Smooth muscle cell (in vitro differentiated cells): ENCODE measurements around the gene SIX3. TPM values are rescaled to one million over a fixed set of nuclear protein-coding genes. Genes with fewer than 3 reads are reported as not detected.

ENCODE experiments used
- DNase-seq: peaks from one replicate; lab custom pipeline; 2025; ENCODE audit not compliant: unreplicated experiment; lab: John Stamatoyannopoulos, UW
- H2AFZ ChIP-seq: fragments of 200-600 bp; sonication (generic); 2 replicates; pipeline ENCODE4 v1.6.0; 2016; ENCODE audit warnings: antibody characterized with exemption, low read depth, mild to moderate bottlenecking
- H3F3A ChIP-seq: fragments of 200-600 bp; sonication (generic); 2 replicates; pipeline ENCODE4 v1.6.0; 2017; ENCODE audit warnings: antibody characterized with exemption, low read depth
- H3K27ac ChIP-seq: fragments of 200-600 bp; sonication (generic); 2 replicates; pipeline ENCODE4 v1.5.1; 2016; ENCODE audit warnings: low read depth, mild to moderate bottlenecking
- H3K27me3 ChIP-seq: fragments of 200-600 bp; sonication (generic); 2 replicates; pipeline ENCODE4 v1.6.1; 2016; ENCODE audit warnings: low read depth, mild to moderate bottlenecking
- H3K36me3 ChIP-seq: fragments of 200-600 bp; sonication (generic); 2 replicates; pipeline ENCODE4 v1.5.1; 2016; ENCODE audit warnings: low read depth
- H3K4me1 ChIP-seq: fragments of 200-600 bp; sonication (generic); 2 replicates; pipeline ENCODE4 v1.5.1; 2016; ENCODE audit warnings: low read depth
- H3K4me2 ChIP-seq: fragments of 200-600 bp; sonication (generic); 2 replicates; pipeline ENCODE4 v1.6.0; 2016; ENCODE audit warnings: mild to moderate bottlenecking
- H3K4me3 ChIP-seq: fragments of 200-600 bp; sonication (generic); 2 replicates; pipeline ENCODE4 v1.5.1; 2016; ENCODE audit warnings: mild to moderate bottlenecking
- H3K79me2 ChIP-seq: fragments of 200-600 bp; sonication (generic); 2 replicates; pipeline ENCODE4 v1.6.0; 2016; ENCODE audit warnings: low read depth, mild to moderate bottlenecking
- H3K9ac ChIP-seq: fragments of 200-600 bp; sonication (generic); 2 replicates; pipeline ENCODE4 v1.6.0; 2016; ENCODE audit warnings: low read depth
- H3K9me3 ChIP-seq: fragments of 200-600 bp; sonication (generic); replicated peaks from 2 replicates; pipeline ENCODE4 v1.5.1; 2016; ENCODE audit warnings: low read depth
- H4K20me1 ChIP-seq: fragments of 200-600 bp; sonication (generic); 2 replicates; pipeline ENCODE4 v1.6.0; 2016; ENCODE audit warnings: low read depth
- WGBS: methylation state at CpG from one replicate; pipeline ENCODE4 v1.1.7; 2016; ENCODE audit warnings: low lambda C conversion rate; 5-methylcytosine and 5-hydroxymethylcytosine counted together
- polyA plus RNA-seq: library from polyadenylated mRNA; unstranded; fragments of >200 nt; fragmentation: Nextera tagmentation; extraction: Ambion mirVana; gene quantifications from 2 replicates; pipeline ENCODE4 v1.2.1, GENCODE V29; 2016
- total RNA-seq: library from RNA; depleted of rRNA; stranded (reverse); fragments of >200 nt; gene quantifications from 2 replicates; pipeline ENCODE4 v1.2.3, GENCODE V29; 2014
- TF ChIP-seq, protein P1 (sequence below): fragments of 200-600 bp; sonication (generic); IDR thresholded peaks from 2 replicates; pipeline ENCODE4 v1.5.1; 2017; ENCODE audit warnings: borderline replicate concordance, mild to moderate bottlenecking, antibody characterized with exemption; ENCODE audit not compliant: insufficient read depth, poor library complexity, severe bottlenecking

The SIX3 gene
- total and polyA plus RNA-seq, 2 experiments from 2014 or later: not detected

DNA sequence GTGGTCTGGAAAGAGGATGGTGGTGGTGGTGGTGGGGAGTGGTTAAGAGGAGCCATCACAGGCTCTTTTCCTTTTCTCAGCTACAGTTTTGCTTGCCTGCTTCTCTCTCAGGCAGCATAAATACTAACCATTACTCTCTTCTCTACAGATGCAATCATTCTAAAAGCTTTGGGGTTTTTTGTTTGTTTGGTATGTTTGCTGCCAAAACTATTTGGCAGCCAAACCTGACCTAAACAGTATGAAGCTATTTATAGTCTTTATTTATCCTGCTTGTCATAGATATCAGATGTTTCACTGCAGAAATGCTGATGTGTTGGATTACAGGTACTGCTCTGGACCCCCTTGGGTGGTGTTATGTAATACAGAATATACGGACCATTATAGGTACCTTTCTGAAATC lies 15.3 kb downstream of the SIX3 start:
- no peaks in the 10 kb centered on the region for H3K79me2 ChIP-seq
- no peak overlapping the region for H2AFZ ChIP-seq
- peaks cover 28% of the 10 kb centered on the region for H3K4me1 ChIP-seq
- H3K27me3 ChIP-seq: peaks cover 66% of the 10 kb centered on the region
- no peaks in the 10 kb centered on the region for H3F3A ChIP-seq
- H4K20me1 ChIP-seq: no peaks in the 10 kb centered on the region
- no peak overlapping the region for H3K27ac ChIP-seq
- H3K9me3 ChIP-seq: no peaks in the 10 kb centered on the region
- DNase-seq: no peak
- WGBS: 91% methylated on average over 1 of the region's 1 CpG
- no peaks in the 10 kb centered on the region for H3K36me3 ChIP-seq
- H3K4me2 ChIP-seq: no peak overlapping the region
- no peak overlapping the region for H3K9ac ChIP-seq
- no peak overlapping the region for H3K4me3 ChIP-seq
- TF ChIP-seq, protein P1, sequence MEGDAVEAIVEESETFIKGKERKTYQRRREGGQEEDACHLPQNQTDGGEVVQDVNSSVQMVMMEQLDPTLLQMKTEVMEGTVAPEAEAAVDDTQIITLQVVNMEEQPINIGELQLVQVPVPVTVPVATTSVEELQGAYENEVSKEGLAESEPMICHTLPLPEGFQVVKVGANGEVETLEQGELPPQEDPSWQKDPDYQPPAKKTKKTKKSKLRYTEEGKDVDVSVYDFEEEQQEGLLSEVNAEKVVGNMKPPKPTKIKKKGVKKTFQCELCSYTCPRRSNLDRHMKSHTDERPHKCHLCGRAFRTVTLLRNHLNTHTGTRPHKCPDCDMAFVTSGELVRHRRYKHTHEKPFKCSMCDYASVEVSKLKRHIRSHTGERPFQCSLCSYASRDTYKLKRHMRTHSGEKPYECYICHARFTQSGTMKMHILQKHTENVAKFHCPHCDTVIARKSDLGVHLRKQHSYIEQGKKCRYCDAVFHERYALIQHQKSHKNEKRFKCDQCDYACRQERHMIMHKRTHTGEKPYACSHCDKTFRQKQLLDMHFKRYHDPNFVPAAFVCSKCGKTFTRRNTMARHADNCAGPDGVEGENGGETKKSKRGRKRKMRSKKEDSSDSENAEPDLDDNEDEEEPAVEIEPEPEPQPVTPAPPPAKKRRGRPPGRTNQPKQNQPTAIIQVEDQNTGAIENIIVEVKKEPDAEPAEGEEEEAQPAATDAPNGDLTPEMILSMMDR: no peak

DNA sequence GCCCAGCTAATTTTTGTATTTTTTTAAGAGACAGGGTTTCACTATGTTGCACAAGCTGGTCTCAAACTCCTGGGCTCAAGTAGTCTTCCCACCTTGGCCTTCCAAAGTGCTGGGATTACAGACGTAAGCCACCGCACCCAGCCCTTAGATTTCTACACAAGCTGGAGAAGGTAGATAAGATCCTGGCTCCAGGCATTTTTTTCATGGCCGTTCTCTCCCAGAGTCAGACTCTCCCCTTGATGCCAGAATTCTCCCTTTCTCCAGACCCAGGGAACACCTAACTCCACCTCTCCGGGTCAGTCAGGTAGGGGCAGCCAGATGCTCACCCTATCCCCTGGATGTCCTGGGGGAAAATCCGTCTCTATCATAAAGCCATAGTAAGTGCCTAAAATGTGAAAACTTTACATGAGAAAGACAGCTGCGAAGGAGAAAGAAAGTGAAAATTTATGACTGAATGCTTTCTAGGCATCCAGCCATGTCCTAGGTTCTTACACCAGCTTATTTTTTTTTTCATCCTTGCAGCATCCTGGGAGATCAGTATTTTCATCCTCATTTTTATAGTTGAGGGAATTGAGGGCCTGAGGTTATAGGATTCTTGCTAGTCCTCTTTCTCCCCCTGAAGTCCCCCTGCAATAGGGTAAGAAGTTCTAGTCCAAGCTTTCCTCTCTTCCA lies 16.3 kb downstream of the SIX3 start:
- no peak overlapping the region for H3K9ac ChIP-seq
- WGBS: 75% methylated on average over 6 of the region's 6 CpGs
- TF ChIP-seq, protein P1: no peak

DNA sequence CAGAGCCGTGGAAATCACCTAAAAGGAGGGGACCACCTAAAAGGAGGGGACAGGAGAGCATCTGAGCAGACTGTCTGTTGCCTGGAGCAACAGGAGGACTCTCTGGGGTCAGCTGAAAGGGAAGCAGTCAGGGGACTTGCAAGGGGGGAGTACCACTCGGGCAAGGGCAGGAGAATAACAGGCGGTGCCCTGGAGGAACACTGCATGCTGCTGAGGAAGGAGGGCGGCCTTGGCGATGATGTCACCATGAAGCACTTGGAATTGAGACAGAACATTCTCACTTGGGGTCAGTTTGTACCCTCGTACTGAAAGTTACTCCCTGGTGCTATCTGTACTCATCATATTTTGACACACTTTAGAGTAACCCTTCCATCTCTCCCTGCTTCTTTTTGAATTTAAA lies 18.4 kb downstream of the SIX3 start:
- H3K79me2 ChIP-seq: no peaks in the 10 kb centered on the region
- H3K9me3 ChIP-seq: no peaks in the 10 kb centered on the region
- no peak overlapping the region for H3K4me3 ChIP-seq
- H3K36me3 ChIP-seq: no peaks in the 10 kb centered on the region
- H2AFZ ChIP-seq: no peak overlapping the region
- H3K4me1 ChIP-seq: peaks cover 7% of the 10 kb centered on the region
- 87% methylated on average over 6 of the region's 6 CpGs for WGBS
- TF ChIP-seq, protein P1: no peak
- no peaks in the 10 kb centered on the region for H4K20me1 ChIP-seq
- no peak overlapping the region for H3K9ac ChIP-seq
- no peaks in the 10 kb centered on the region for H3F3A ChIP-seq
- H3K4me2 ChIP-seq: no peak overlapping the region
- DNase-seq: no peak
- H3K27me3 ChIP-seq: peaks cover 64% of the 10 kb centered on the region
- no peak overlapping the region for H3K27ac ChIP-seq

More for the DNA sequence above, 16.3 kb downstream of the SIX3 start:
- Histone ChIP-seq H3K4me1 (peaks cover 18% of the 10 kb centered on the region), H3K36me3 (no peaks in the 10 kb centered on the region), H3K79me2 (no peaks in the 10 kb centered on the region), H3K4me2 (no peak overlapping the region), H3K4me3 (no peak overlapping the region), H3F3A (no peaks in the 10 kb centered on the region), H2AFZ (no peak overlapping the region), H3K27ac (no peak overlapping the region), H3K9me3 (no peaks in the 10 kb centered on the region), H3K27me3 (peaks cover 64% of the 10 kb centered on the region), H4K20me1 (no peaks in the 10 kb centered on the region)
- no peak for DNase-seq

DNA sequence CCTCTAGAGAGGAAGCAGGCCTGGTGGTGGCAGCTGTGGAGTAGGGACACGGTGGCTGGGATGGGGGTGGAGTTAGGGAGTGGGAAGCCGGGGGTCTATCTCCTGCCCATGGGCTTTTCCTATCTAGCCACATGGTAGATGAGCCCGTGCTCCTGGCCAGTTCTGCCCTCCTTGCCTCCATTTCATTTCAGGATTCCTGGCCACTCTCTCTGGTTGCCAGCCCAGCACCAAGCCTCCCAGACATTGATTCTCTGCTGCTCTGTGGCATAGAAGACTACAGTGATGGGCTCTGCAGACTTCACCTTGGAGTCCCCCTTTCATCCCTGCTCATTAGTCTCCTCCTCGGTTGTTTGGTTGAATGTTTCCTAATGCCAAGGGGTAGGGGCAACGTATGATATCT lies 19.4 kb downstream of the SIX3 start:
- Histone ChIP-seq H2AFZ (no peak overlapping the region), H3K27ac (no peak overlapping the region), H3K79me2 (no peaks in the 10 kb centered on the region), H3K9me3 (no peaks in the 10 kb centered on the region), H3K4me2 (no peak overlapping the region), H3K4me3 (no peak overlapping the region), H3F3A (no peaks in the 10 kb centered on the region), H3K36me3 (no peaks in the 10 kb centered on the region), H3K4me1 (no peaks in the 10 kb centered on the region), H3K27me3 (peaks cover 63% of the 10 kb centered on the region), H3K9ac (no peak overlapping the region), H4K20me1 (no peaks in the 10 kb centered on the region)
- DNase-seq: no peak
- WGBS: 90% methylated on average over 5 of the region's 5 CpGs
- TF ChIP-seq, protein P1: no peak
